PC-9 (cell line): ENCODE results near the gene IRS1. TPM values are rescaled to one million over a fixed set of nuclear protein-coding genes. Genes with fewer than 3 reads are reported as not detected.

ENCODE experiments used
- BruUV-seq: library from RNA; stranded (reverse); fragments of 400-500 nt; replicated peaks from 2 replicates; lab custom pipeline; 2021; lab: Mats Ljungman, UMichigan
- CTCF ChIA-PET: fragments of 300-600 bp; sonication (Branson Sonifier 250); formaldehyde crosslinking; loops from one replicate; lab custom pipeline; 2022; ENCODE audit warnings: antibody characterized with exemption; lab: Charles Lee
- POLR2A ChIA-PET: fragments of 300-600 bp; sonication (Branson Sonifier 250); formaldehyde crosslinking; loops from one replicate; lab custom pipeline; 2022; ENCODE audit warnings: antibody characterized with exemption; ENCODE audit not compliant: unreplicated experiment; lab: Charles Lee
- DNase-seq, 2 experiments: peaks; one replicate each; pipeline versions ENCODE4 v3.0.0 to v3.0.0-alpha.2; 2015 to 2022; ENCODE audit warnings: mixed read lengths in 1 of 2
- H2AFZ ChIP-seq: fragments of 200-600 bp; sonication (generic); 2 replicates; pipeline ENCODE4 v1.8.1; 2017; ENCODE audit warnings: antibody characterized with exemption
- H3F3A ChIP-seq: fragments of 200-600 bp; sonication (generic); 2 replicates; pipeline ENCODE4 v1.8.1; 2017; ENCODE audit warnings: antibody characterized with exemption, mild to moderate bottlenecking, low read depth; ENCODE audit not compliant: insufficient read depth
- H3K27ac ChIP-seq: fragments of 200-600 bp; sonication (generic); 2 replicates; pipeline ENCODE4 v1.6.1; 2016; ENCODE audit warnings: mixed run types
- H3K27me3 ChIP-seq: fragments of 200-600 bp; sonication (generic); 2 replicates; pipeline ENCODE4 v1.6.1; 2016; ENCODE audit warnings: low read depth, mixed run types; ENCODE audit not compliant: insufficient read depth
- H3K36me3 ChIP-seq: fragments of 200-600 bp; sonication (generic); 2 replicates; pipeline ENCODE4 v1.6.1; 2016; ENCODE audit warnings: low read depth, mixed run types
- H3K4me1 ChIP-seq: fragments of 200-600 bp; sonication (generic); replicated peaks from 2 replicates; pipeline ENCODE4 v1.6.1; 2016; ENCODE audit warnings: mixed run types; ENCODE audit not compliant: insufficient read depth
- H3K4me2 ChIP-seq: fragments of 200-600 bp; sonication (generic); 2 replicates; pipeline ENCODE4 v1.6.1; 2017; ENCODE audit warnings: mixed run types
- H3K4me3 ChIP-seq: fragments of 200-600 bp; sonication (generic); 2 replicates; pipeline ENCODE4 v1.6.1; 2016; ENCODE audit warnings: mixed run types
- H3K79me2 ChIP-seq: fragments of 200-600 bp; sonication (generic); 2 replicates; pipeline ENCODE4 v1.6.1; 2017; ENCODE audit warnings: low read depth, mixed run types
- H3K9me2 ChIP-seq: fragments of 200-600 bp; sonication (generic); 2 replicates; pipeline ENCODE4 v1.8.1; 2017; ENCODE audit warnings: mild to moderate bottlenecking; ENCODE audit not compliant: insufficient read depth
- H3K9me3 ChIP-seq: fragments of 200-600 bp; sonication (generic); 2 replicates; pipeline ENCODE4 v1.8.1; 2016; ENCODE audit warnings: low read depth; ENCODE audit not compliant: insufficient read depth
- H4K20me1 ChIP-seq: fragments of 200-600 bp; sonication (generic); 2 replicates; pipeline ENCODE4 v1.8.1; 2017; ENCODE audit not compliant: insufficient read depth
- CTCF ChIP-seq: fragments of 200-600 bp; sonication (generic); conservative IDR thresholded peaks from 2 replicates; pipeline ENCODE4 v1.6.1; 2017; ENCODE audit warnings: mixed run types, antibody characterized with exemption, mild to moderate bottlenecking, moderate library complexity
- EZH2 ChIP-seq: fragments of 200-600 bp; sonication (generic); IDR thresholded peaks from 2 replicates; pipeline ENCODE4 v1.8.0; 2017; ENCODE audit warnings: antibody characterized with exemption, low read depth
- intact Hi-C: fragments of 100-400 bp; cut with micrococcal nuclease; formaldehyde crosslinking; loops from one replicate; pipeline ENCODE4 v1.10.0; 2022; ENCODE audit not compliant: unreplicated experiment
- total RNA-seq: library from RNA; stranded (reverse); gene quantifications from 2 replicates; pipeline ENCODE4 v1.2.3, GENCODE V29; 2021

The IRS1 gene
- total RNA-seq, 1 experiment from 2014 or later, result 28.6 TPM

GRCh38 chr2:226780431-226780830, 19.2 kb downstream of the IRS1 start:
- H3K4me3 ChIP-seq, result no peak overlapping the region
- no peaks in the 10 kb centered on the region for H3K27me3 ChIP-seq
- H3K9me3 ChIP-seq, result no peaks in the 10 kb centered on the region
- H3F3A ChIP-seq, result no peaks in the 10 kb centered on the region
- no peaks in the 10 kb centered on the region for H4K20me1 ChIP-seq
- ChIA-PET POLR2A (no interaction called here), CTCF (interaction anchor here (0.5 kb wide), 1 partner anchor 1115 kb away, joined by 3 read pairs; no protein-coding TSS in a partner anchor)
- peaks cover 44% of the 10 kb centered on the region for H3K36me3 ChIP-seq
- no peak overlapping the region for H3K27ac ChIP-seq
- H3K9me2 ChIP-seq, result no peaks in the 10 kb centered on the region
- no TSS peak for BruUV-seq
- intact Hi-C loops, result no loop called here
- no peaks in the 10 kb centered on the region for H3K4me1 ChIP-seq
- no peak for DNase-seq
- no peak overlapping the region for H3K4me2 ChIP-seq
- no peak for TF ChIP-seq EZH2
- TF ChIP-seq CTCF, result no peak
- H3K79me2 ChIP-seq, result peaks cover 68% of the 10 kb centered on the region
- no peak overlapping the region for H2AFZ ChIP-seq

DNA sequence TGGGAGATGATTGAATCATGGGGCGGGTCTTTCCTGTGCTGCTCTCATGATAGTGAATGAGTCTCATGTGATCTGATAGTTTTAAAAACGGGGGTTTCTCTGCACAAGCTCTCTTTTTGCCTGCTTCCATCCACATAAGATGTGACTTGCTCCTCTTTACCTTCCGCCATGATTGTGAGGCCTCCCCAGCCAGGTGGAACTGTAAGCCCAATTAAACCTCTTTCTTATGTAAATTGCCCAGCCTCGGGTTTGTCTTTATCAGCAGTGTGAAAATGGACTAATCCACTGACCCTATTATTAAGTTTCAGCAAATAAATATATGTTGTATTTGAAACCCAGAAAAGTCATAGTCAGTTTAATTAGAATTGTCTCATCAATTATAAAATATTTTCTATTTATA, 22.0 kb downstream of the IRS1 start:
- H3K36me3 ChIP-seq, result peaks cover 35% of the 10 kb centered on the region
- DNase-seq, result no peak

GRCh38 chr2:226776104-226776503, 23.5 kb downstream of the IRS1 start:
- no peak overlapping the region for H3K4me2 ChIP-seq
- BruUV-seq, result no TSS peak
- H3K79me2 ChIP-seq, result peaks cover 61% of the 10 kb centered on the region
- ChIA-PET CTCF (no interaction called here), POLR2A (no interaction called here)
- intact Hi-C loops, result no loop called here
- peaks cover 30% of the 10 kb centered on the region for H3K36me3 ChIP-seq
- H2AFZ ChIP-seq, result no peak overlapping the region
- H3F3A ChIP-seq, result no peaks in the 10 kb centered on the region
- TF ChIP-seq EZH2 (no peak), CTCF (no peak)
- no peak overlapping the region for H3K27ac ChIP-seq
- DNase-seq, result no peak
- H3K9me3 ChIP-seq, result no peaks in the 10 kb centered on the region; the same call in 1 of the 2 replicates
- H3K4me1 ChIP-seq, result no peaks in the 10 kb centered on the region
- no peak overlapping the region for H3K4me3 ChIP-seq
- no peaks in the 10 kb centered on the region for H4K20me1 ChIP-seq
- no peaks in the 10 kb centered on the region for H3K9me2 ChIP-seq
- no peaks in the 10 kb centered on the region for H3K27me3 ChIP-seq

More for the DNA sequence above, 22.0 kb downstream of the IRS1 start:
- no TSS peak for BruUV-seq
- intact Hi-C loops, result no loop called here
- H3F3A ChIP-seq, result no peaks in the 10 kb centered on the region
- H3K4me3 ChIP-seq, result no peak overlapping the region
- H3K79me2 ChIP-seq, result peaks cover 70% of the 10 kb centered on the region
- H3K27ac ChIP-seq, result no peak overlapping the region
- no peaks in the 10 kb centered on the region for H3K9me2 ChIP-seq
- no peaks in the 10 kb centered on the region; the same call in 1 of the 2 replicates for H3K9me3 ChIP-seq
- CTCF ChIA-PET, result no interaction called here
- H3K4me2 ChIP-seq, result no peak overlapping the region
- H4K20me1 ChIP-seq, result no peaks in the 10 kb centered on the region
- H2AFZ ChIP-seq, result no peak overlapping the region
- no peaks in the 10 kb centered on the region for H3K27me3 ChIP-seq
- H3K4me1 ChIP-seq, result no peaks in the 10 kb centered on the region
- POLR2A ChIA-PET, result interaction anchor here (0.6 kb wide), 2 partner anchors 12 to 17 kb away, joined by 3 to 8 read pairs; no protein-coding TSS in a partner anchor
- no peak for TF ChIP-seq EZH2
- no peak for TF ChIP-seq CTCF
